Activated naive CD8-positive, alpha-beta T cell treated with anti-CD3 and anti-CD28 coated beads, Interleukin-2, amount 50 U/mL, for 24 hours (primary cell): ENCODE measurements around the gene SLC7A6.
A peak's percentile ranks its signal among the peaks of the same experiment; 100 is the strongest.

Experiments used
- ATAC-seq: fragments of 150-1000 bp; cut with Tn5 transposase; one replicate; pipeline ENCODE4 v1.10.0; 2021
- DNase-seq: peaks from one replicate; pipeline ENCODE4 v3.0.0; 2021
- H3K27ac Mint-ChIP-seq: one replicate; pipeline ENCODE4 v1.8.0; 2021; ENCODE audit warnings: mild to moderate bottlenecking, mixed read lengths
- H3K27me3 Mint-ChIP-seq: one replicate; pipeline ENCODE4 v1.8.0; 2021; ENCODE audit warnings: mixed read lengths
- H3K36me3 Mint-ChIP-seq: one replicate; pipeline ENCODE4 v1.8.0; 2021; ENCODE audit warnings: low read depth, mixed read lengths
- H3K4me1 Mint-ChIP-seq: one replicate; pipeline ENCODE4 v1.8.0; 2021; ENCODE audit warnings: mixed read lengths
- H3K4me3 Mint-ChIP-seq: one replicate; pipeline ENCODE4 v1.8.0; 2021; ENCODE audit warnings: mild to moderate bottlenecking, moderate library complexity, mixed read lengths
- H3K9me3 Mint-ChIP-seq: one replicate; pipeline ENCODE4 v1.8.0; 2021; ENCODE audit warnings: mixed read lengths

The SLC7A6 gene

GRCh38 chr16:68310774-68311511, 46.6 kb downstream of the SLC7A6 start, which contains the start of the genes PRMT7 and SLC7A6OS:
Gene PRMT7 (plus strand): TSS chr16:68311019. CDS start chr16:68315980, 4,961 bp downstream.
Gene SLC7A6OS (minus strand): TSS chr16:68310946. CDS start chr16:68310926, 20 bp downstream.
- Mint-ChIP-seq H3K4me3 (peak within 1 kb of the TSS; percentile 85), H3K9me3 (no peaks in the 10 kb centered on the region), H3K27me3 (no peaks in the 10 kb centered on the region), H3K4me1 (peaks cover 47% of the 10 kb centered on the region), H3K36me3 (peaks cover 32% of the 10 kb centered on the region), H3K27ac (peak within 1 kb of the TSS; percentile 96)
- ATAC-seq: peak; percentile 99
- peak; percentile 91 for DNase-seq

DNA sequence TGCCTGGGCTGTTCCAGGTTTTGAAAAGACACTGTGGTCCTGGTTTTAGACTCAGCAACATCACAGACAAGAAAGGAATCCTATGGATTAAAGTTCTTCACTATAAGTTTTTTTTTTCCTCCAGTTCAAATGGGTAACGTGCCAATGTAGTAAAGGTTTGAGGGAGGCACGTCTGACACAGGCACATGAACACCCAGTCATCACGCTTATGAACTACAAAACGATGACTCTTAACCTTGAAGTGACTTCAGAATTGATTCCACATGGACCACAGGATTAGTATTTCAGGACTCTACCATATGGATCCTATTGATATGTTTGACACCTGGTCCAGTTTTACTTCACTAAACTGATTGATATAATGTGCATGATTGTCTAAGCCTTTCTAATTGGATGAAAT, 48.8 kb downstream of the SLC7A6 start:
- H3K4me1 Mint-ChIP-seq: peaks cover 40% of the 10 kb centered on the region
- ATAC-seq: no peak

DNA sequence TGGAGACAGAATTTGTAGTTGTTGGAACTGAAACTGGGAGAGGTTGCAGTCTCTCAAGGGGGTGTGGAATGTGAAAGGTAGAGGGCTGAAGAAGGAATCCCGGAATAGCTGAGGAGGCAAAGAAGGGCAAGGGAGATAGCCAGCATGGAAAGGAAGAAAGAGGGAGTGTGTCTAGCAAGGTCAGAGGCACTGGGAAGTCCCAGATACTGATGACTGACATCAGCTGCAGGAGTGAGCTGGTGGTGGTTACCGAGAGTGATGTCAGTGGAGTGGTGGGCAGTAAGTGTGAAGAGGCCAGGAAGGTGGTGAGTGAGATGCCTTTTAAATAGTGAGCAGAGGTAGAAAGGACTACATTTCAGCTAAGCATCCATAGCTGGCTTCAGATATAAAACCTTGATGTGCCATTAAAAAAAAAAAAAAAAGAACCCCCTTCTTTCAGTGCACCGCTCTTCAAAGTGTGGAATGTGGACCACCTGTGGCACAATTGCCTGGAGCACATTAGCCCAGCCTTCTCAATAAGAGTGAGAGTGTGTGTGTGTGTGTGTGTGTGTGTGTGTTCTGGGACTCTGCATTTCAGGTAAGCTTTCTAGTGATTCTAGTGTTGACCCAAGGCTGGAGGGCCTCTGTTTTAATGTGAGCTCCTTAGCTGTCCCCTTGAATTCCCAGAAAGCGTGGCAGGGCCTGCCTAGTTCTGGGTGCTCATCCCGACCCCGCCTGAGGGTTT, 55.0 kb downstream of the SLC7A6 start:
- Mint-ChIP-seq H3K27ac (peak overlapping the region; percentile 78), H3K36me3 (peaks cover 33% of the 10 kb centered on the region), H3K27me3 (no peaks in the 10 kb centered on the region), H3K4me3 (peak overlapping the region; percentile 15), H3K9me3 (no peaks in the 10 kb centered on the region), H3K4me1 (peaks cover 23% of the 10 kb centered on the region)
- DNase-seq (peak; percentile 67), ATAC-seq (peak; percentile 100)

More for the DNA sequence above, 48.8 kb downstream of the SLC7A6 start:
- peaks cover 27% of the 10 kb centered on the region for H3K36me3 Mint-ChIP-seq
- H3K27me3 Mint-ChIP-seq: no peaks in the 10 kb centered on the region
- DNase-seq: no peak
- H3K27ac Mint-ChIP-seq: no peak overlapping the region
- peak overlapping the region; percentile 58 for H3K4me3 Mint-ChIP-seq
- H3K9me3 Mint-ChIP-seq: no peaks in the 10 kb centered on the region

DNA sequence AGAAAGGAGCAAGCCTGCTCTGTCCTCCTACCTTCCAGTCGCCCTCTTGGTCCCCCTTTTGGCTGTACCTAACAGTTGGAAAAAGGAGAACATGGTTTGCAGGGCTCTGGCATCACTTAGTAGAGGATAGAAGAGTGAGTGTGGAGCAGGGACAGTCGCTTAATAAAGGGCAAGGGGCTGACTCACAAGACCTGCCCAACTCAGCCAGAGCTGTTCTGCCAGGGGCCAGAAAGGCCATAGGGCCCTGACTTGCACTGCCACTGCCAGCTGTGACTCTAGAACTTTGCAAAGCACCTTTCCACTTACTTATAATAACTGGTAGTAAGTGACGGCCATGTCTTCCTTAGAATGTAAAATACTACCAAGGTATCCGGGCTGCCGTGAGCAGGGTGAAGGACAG, 60.0 kb downstream of the SLC7A6 start:
- Mint-ChIP-seq H3K27ac (no peak overlapping the region), H3K27me3 (no peaks in the 10 kb centered on the region), H3K9me3 (no peaks in the 10 kb centered on the region), H3K4me3 (no peak overlapping the region), H3K36me3 (peaks cover 35% of the 10 kb centered on the region), H3K4me1 (peaks cover 23% of the 10 kb centered on the region)
- ATAC-seq (no peak), DNase-seq (no peak)

- Mint-ChIP-seq H3K4me1 (peaks cover 18% of the 10 kb centered on the region), H3K9me3 (no peaks in the 10 kb centered on the region), H3K4me3 (no peak overlapping the region), H3K27ac (no peak overlapping the region), H3K36me3 (peaks cover 34% of the 10 kb centered on the region), H3K27me3 (no peaks in the 10 kb centered on the region)
- DNase-seq (no peak), ATAC-seq (no peak)
Observed at GRCh38 chr16:68324780-68325357, 60.5 kb downstream of the SLC7A6 start.

DNA sequence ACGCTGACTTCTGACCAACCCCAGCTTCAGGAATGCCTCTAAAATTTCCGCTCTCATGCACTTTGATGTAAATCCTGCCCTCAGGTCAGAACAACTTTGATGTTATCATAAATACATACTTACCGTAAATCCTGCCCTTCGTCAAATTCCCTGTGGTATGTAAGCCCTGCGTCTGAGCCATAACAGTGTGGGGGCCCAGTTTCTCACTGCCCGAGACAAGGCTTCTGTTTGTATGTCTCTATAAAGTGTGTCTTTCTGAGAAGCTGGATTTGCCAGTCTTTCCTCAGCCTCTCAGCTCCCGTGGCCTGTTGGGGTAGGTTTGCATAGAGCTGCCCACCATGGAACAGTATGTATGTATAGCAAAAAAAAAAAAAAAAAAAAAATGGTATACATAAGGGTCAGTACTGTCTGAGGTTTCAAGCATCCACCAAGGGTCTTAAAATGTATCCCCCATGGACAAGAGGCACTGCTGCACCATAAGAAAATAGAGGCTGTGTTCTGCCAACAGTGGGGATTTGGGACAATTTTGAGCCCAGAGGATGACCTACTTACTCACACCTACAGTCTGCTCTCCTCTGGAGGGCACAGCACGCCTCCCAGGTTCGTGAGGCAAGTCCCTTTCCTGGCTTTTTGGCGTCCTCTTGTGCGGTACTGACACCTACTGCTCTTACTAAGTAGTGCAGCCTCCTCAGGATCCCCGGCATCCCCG, 64.0 kb downstream of the SLC7A6 start:
- Mint-ChIP-seq H3K4me1 (peaks cover 22% of the 10 kb centered on the region), H3K27ac (no peak overlapping the region), H3K36me3 (peaks cover 36% of the 10 kb centered on the region), H3K4me3 (no peak overlapping the region), H3K27me3 (no peaks in the 10 kb centered on the region), H3K9me3 (no peaks in the 10 kb centered on the region)
- DNase-seq (peak; percentile 77), ATAC-seq (peak; percentile 94)

GRCh38 chr16:68328860-68329390, 64.6 kb downstream of the SLC7A6 start:
- DNase-seq (no peak), ATAC-seq (no peak)
- no peaks in the 10 kb centered on the region for H3K27me3 Mint-ChIP-seq
- no peaks in the 10 kb centered on the region for H3K9me3 Mint-ChIP-seq
- H3K36me3 Mint-ChIP-seq: peaks cover 34% of the 10 kb centered on the region
- no peak overlapping the region for H3K27ac Mint-ChIP-seq
- no peak overlapping the region for H3K4me3 Mint-ChIP-seq
- peaks cover 22% of the 10 kb centered on the region for H3K4me1 Mint-ChIP-seq

GRCh38 chr16:68331879-68332410, 67.6 kb downstream of the SLC7A6 start:
- Mint-ChIP-seq H3K9me3 (no peaks in the 10 kb centered on the region), H3K4me3 (no peak overlapping the region), H3K36me3 (peaks cover 38% of the 10 kb centered on the region), H3K27ac (peak overlapping the region; percentile 33), H3K4me1 (peaks cover 22% of the 10 kb centered on the region), H3K27me3 (no peaks in the 10 kb centered on the region)
- ATAC-seq (no peak), DNase-seq (no peak)

GRCh38 chr16:68332411-68333121, 68.2 kb downstream of the SLC7A6 start:
- H3K27ac Mint-ChIP-seq: peak overlapping the region; percentile 33
- no peak overlapping the region for H3K4me3 Mint-ChIP-seq
- ATAC-seq (no peak), DNase-seq (no peak)
- no peaks in the 10 kb centered on the region for H3K27me3 Mint-ChIP-seq
- peaks cover 18% of the 10 kb centered on the region for H3K4me1 Mint-ChIP-seq
- H3K36me3 Mint-ChIP-seq: peaks cover 40% of the 10 kb centered on the region
- H3K9me3 Mint-ChIP-seq: no peaks in the 10 kb centered on the region

- H3K36me3 Mint-ChIP-seq: peaks cover 47% of the 10 kb centered on the region
- H3K4me3 Mint-ChIP-seq: no peak overlapping the region
- H3K9me3 Mint-ChIP-seq: no peaks in the 10 kb centered on the region
- H3K27ac Mint-ChIP-seq: no peak overlapping the region
- no peak for DNase-seq
- no peaks in the 10 kb centered on the region for H3K27me3 Mint-ChIP-seq
- no peak for ATAC-seq
- H3K4me1 Mint-ChIP-seq: peaks cover 11% of the 10 kb centered on the region
Observed at GRCh38 chr16:68335175-68335574, 70.8 kb downstream of the SLC7A6 start.

DNA sequence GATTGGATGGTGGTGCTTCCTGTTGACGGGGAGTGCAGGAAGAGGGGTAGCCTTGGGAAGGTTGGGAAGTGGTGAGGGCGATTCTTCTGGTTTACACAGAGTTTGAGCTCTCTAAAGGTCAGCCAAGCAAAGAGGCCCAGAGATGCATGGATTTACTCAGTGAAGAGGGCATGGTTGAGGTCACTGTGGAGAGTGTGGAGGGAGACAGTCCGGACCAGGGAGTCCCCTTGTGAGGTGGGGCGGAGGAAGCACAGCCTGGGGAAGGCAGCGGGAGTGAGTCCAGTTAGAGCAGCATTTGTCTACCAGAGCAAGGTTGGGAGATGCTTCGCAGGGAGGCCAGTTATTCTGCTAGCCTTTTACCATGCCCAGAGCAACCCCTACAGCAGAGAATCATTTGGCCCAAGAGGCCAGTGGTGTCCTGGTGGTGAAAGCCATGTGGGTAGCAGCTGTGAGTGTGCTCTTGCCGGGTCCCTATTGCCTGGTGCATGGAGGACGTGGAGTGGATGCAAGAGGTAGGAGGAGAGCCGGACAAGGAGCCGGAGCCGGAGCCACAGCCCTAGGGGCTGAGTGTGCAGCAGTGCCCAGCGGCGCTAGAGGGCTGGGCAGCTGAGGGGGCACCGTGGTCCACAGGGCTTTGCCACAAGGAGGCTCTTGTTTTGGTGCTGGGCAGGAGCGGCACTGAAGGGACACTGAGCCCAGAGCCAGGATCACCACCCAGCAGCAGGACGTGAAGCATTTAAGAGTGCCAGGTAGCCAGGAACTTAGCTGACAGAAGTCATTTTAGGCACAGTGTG, 74.2 kb downstream of the SLC7A6 start:
- no peak overlapping the region for H3K4me3 Mint-ChIP-seq
- H3K36me3 Mint-ChIP-seq: peaks cover 54% of the 10 kb centered on the region
- DNase-seq: no peak
- no peaks in the 10 kb centered on the region for H3K9me3 Mint-ChIP-seq
- no peak overlapping the region for H3K27ac Mint-ChIP-seq
- H3K27me3 Mint-ChIP-seq: no peaks in the 10 kb centered on the region
- H3K4me1 Mint-ChIP-seq: no peaks in the 10 kb centered on the region
- no peak for ATAC-seq

GRCh38 chr16:68339214-68339613, 74.9 kb downstream of the SLC7A6 start:
- H3K36me3 Mint-ChIP-seq: peaks cover 51% of the 10 kb centered on the region
- H3K4me1 Mint-ChIP-seq: no peaks in the 10 kb centered on the region
- ATAC-seq (no peak), DNase-seq (no peak)
- H3K27me3 Mint-ChIP-seq: no peaks in the 10 kb centered on the region
- no peaks in the 10 kb centered on the region for H3K9me3 Mint-ChIP-seq
- no peak overlapping the region for H3K4me3 Mint-ChIP-seq
- no peak overlapping the region for H3K27ac Mint-ChIP-seq

GRCh38 chr16:68342620-68343019, 78.3 kb downstream of the SLC7A6 start:
- Mint-ChIP-seq H3K27me3 (no peaks in the 10 kb centered on the region), H3K4me3 (no peak overlapping the region), H3K4me1 (peaks cover 11% of the 10 kb centered on the region), H3K27ac (no peak overlapping the region), H3K9me3 (no peaks in the 10 kb centered on the region), H3K36me3 (peaks cover 56% of the 10 kb centered on the region)
- DNase-seq: no peak
- ATAC-seq: no peak
